Type B pancreatic cell (in vitro differentiated cells): ENCODE data around the gene ZW10. TPM values are rescaled to one million over a fixed set of nuclear protein-coding genes. Genes with fewer than 3 reads are reported as not detected.
"Not testable (repeated sequence)": the region's sequence is repeated elsewhere in the genome, so short reads cannot be mapped to it uniquely, and the experiment has no call there.

Source experiments
- DNase-seq: peaks from one replicate; pipeline ENCODE4 v3.0.0; 2021; ENCODE audit warnings: mixed read lengths; ENCODE audit not compliant: unreplicated experiment; ENCODE audit errors: extremely low spot score
- H3K27ac Mint-ChIP-seq: 2 replicates; pipeline ENCODE4 v1.8.0; 2021; ENCODE audit warnings: mild to moderate bottlenecking, mixed read lengths
- H3K27me3 Mint-ChIP-seq: 2 replicates; pipeline ENCODE4 v1.8.0; 2021; ENCODE audit warnings: mixed read lengths
- H3K36me3 Mint-ChIP-seq: 2 replicates; pipeline ENCODE4 v1.8.0; 2021; ENCODE audit warnings: mixed read lengths
- H3K4me1 Mint-ChIP-seq: one replicate; pipeline ENCODE4 v1.8.0; 2021; ENCODE audit warnings: mixed read lengths; ENCODE audit not compliant: unreplicated experiment
- H3K4me3 Mint-ChIP-seq: 2 replicates; pipeline ENCODE4 v1.8.0; 2021; ENCODE audit warnings: mild to moderate bottlenecking, mixed read lengths
- H3K9me3 Mint-ChIP-seq: 2 replicates; pipeline ENCODE4 v1.8.0; 2021; ENCODE audit warnings: mixed read lengths
- total RNA-seq: library from RNA; stranded (reverse); gene quantifications from 2 replicates; pipeline ENCODE4 v1.2.1, GENCODE V29; 2021; ENCODE audit warnings: low replicate concordance
- TF ChIP-seq, protein P1 (sequence below): fragments of 200-600 bp; sonication (generic); conservative IDR thresholded peaks from 2 replicates; pipeline ENCODE4 v1.5.0; 2021; ENCODE audit warnings: antibody characterized with exemption, mild to moderate bottlenecking

The ZW10 gene
- total RNA-seq, 1 donor from 2014 or later = 21.9 TPM

DNA sequence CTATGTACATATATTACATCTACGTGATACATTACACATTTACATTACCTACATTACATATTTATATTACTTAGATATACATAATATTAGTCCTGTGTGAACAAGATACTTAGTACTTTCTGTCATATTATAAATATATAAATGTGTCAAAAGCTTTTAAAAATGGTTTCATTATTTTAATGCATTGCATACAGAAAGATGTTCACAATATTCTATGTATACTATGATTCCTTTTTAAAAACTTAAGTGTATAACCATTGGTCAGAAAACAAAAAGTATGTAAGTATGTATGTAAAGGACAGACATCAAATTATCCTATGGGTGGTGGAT, 647 bp upstream of the ZW10 start:
- Mint-ChIP-seq H3K9me3 (no peaks in the 10 kb centered on the region), H3K27me3 (peaks cover 34% of the 10 kb centered on the region)

DNA sequence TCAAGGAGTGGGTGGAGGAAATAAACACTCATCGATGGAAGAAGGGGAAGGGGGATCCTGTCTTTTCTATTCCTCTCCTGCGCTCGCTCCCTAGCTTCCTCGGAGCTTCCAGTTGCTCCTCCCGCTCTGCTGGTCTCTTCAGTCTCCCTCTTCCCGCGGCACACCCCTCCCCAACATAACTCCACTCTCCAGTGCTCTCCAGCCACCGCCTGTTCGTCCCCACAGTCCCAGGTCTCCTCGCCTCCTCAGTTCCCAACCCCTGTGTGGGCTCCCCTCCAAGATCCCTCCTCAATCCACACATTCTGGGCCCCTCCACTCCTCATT, 438 bp downstream of the ZW10 start:
- Mint-ChIP-seq H3K27me3 (peaks cover 31% of the 10 kb centered on the region), H3K9me3 (no peaks in the 10 kb centered on the region), H3K4me3 (peak overlapping the region; percentile 100), H3K27ac (peak overlapping the region; percentile 97), H3K4me1 (peaks cover 17% of the 10 kb centered on the region), H3K36me3 (peaks cover 9% of the 10 kb centered on the region)
- TF ChIP-seq, protein P1, sequence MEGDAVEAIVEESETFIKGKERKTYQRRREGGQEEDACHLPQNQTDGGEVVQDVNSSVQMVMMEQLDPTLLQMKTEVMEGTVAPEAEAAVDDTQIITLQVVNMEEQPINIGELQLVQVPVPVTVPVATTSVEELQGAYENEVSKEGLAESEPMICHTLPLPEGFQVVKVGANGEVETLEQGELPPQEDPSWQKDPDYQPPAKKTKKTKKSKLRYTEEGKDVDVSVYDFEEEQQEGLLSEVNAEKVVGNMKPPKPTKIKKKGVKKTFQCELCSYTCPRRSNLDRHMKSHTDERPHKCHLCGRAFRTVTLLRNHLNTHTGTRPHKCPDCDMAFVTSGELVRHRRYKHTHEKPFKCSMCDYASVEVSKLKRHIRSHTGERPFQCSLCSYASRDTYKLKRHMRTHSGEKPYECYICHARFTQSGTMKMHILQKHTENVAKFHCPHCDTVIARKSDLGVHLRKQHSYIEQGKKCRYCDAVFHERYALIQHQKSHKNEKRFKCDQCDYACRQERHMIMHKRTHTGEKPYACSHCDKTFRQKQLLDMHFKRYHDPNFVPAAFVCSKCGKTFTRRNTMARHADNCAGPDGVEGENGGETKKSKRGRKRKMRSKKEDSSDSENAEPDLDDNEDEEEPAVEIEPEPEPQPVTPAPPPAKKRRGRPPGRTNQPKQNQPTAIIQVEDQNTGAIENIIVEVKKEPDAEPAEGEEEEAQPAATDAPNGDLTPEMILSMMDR = no peak
- no peak for DNase-seq

More for the DNA sequence above, 647 bp upstream of the ZW10 start:
- H3K36me3 Mint-ChIP-seq = peaks cover 3% of the 10 kb centered on the region
- TF ChIP-seq, protein P1 = peak; percentile 6
- peaks cover 17% of the 10 kb centered on the region for H3K4me1 Mint-ChIP-seq
- peak overlapping the region; percentile 97 for H3K27ac Mint-ChIP-seq
- peak overlapping the region; percentile 100 for H3K4me3 Mint-ChIP-seq
- DNase-seq = no peak

DNA sequence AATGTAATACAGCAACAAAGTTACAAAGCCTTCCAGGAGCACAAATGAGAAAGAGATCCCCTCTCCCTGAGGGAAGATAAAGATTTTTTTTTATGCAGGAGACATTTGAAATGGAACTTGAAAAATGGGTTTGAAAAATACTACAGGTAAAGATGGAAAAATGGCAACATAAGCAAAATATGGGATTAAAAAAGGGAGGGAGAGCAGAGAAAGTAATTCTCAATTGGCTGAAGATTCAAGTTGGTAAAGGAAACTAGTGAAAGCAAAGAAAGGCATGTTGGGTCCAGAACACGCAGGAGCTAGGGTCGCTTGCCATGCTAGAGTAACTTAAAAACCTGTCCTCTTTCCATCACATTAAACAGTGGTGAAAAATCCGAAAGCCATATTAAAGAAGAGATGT, 1.5 kb downstream of the ZW10 start:
- H3K4me1 Mint-ChIP-seq = peaks cover 17% of the 10 kb centered on the region
- TF ChIP-seq, protein P1 = no peak
- no peak for DNase-seq
- peak overlapping the region; percentile 68 for H3K27ac Mint-ChIP-seq
- H3K4me3 Mint-ChIP-seq = peak overlapping the region; percentile 85
- H3K27me3 Mint-ChIP-seq = peaks cover 20% of the 10 kb centered on the region
- peaks cover 18% of the 10 kb centered on the region for H3K36me3 Mint-ChIP-seq
- H3K9me3 Mint-ChIP-seq = no peaks in the 10 kb centered on the region

DNA sequence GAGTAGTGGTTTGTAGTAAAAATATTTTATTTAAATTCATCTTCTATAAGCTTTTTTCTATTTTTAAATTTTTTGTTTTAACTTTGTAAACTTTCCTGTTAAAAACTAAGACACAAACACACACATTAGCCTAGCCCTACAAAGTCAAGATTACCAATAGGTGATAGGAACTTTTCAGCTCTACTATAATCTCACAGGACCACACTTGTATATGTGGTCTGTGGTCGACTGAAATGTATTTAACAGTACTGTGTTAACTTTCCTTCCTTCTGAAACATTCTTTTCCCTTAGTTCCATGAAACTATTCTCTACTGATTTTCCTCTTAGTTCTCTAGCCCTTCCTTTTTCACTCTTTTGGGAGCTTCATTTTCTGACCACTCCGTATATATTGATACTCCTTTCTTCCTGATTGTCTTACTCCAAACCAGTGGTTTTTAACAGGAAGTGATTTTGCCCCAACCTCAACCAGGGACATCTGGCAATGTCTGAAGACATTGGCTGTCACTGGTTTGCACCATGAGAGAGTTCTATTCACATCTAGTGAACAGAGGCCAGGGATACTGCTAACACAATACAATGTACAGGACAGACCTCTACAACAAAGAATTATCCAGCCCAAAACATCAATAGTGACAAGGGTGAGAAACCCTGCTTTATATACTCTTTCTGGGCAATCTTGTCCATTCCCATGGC, 8.8 kb downstream of the ZW10 start:
- no peak overlapping the region for H3K27ac Mint-ChIP-seq
- DNase-seq = no peak

DNA sequence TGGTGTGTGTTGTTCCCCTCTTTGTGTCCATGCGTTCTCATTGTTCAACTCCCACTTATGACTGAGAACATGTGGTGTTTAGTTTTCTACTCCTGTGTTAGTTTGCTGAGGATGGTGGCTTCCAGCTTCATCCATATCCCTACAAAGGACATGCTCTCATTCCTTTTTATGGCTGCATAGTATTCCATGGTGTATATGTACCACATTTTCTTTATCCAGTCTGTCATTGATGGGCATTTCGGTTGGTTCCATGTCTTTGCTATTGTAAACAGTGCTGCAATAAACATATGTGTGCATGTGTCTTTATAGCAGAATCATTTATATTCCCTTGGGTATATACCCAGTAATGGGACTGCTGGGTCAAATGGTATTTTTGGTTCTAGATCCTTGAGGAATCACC, 10.5 kb downstream of the ZW10 start:
- H3K27ac Mint-ChIP-seq, H3K4me3 Mint-ChIP-seq, H3K9me3 Mint-ChIP-seq, DNase-seq, H3K27me3 Mint-ChIP-seq, H3K4me1 Mint-ChIP-seq: not testable (repeated sequence)
- H3K36me3 Mint-ChIP-seq = peaks cover 39% of the 10 kb centered on the region

More for the DNA sequence above, 8.8 kb downstream of the ZW10 start:
- Mint-ChIP-seq H3K4me1 (no peaks in the 10 kb centered on the region), H3K4me3 (no peak overlapping the region), H3K27me3 (no peaks in the 10 kb centered on the region), H3K36me3 (peaks cover 40% of the 10 kb centered on the region), H3K9me3 (peaks cover 5% of the 10 kb centered on the region)
- TF ChIP-seq, protein P1 = no peak

DNA sequence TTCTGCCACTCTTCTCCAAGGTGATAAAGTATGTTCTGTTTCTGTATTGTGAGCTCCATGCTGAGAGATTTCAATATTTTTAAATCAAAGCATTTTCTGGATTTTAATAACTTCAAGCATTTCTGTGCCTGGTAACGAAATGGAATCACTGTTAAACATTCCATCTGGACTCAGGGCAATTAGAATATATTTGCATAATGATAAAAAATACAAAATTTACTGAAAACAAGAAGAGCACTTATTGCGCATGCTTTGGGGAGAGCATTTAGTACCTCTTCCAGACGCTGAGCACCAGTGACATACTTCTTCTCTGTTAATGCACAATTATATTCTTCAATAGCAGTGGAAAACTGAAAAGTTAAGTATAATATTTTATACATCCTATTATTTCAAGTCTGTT, 13.3 kb downstream of the ZW10 start:
- H3K4me1 Mint-ChIP-seq = no peaks in the 10 kb centered on the region
- peaks cover 40% of the 10 kb centered on the region for H3K36me3 Mint-ChIP-seq
- H3K27ac Mint-ChIP-seq = no peak overlapping the region
- peaks cover 5% of the 10 kb centered on the region for H3K9me3 Mint-ChIP-seq
- no peaks in the 10 kb centered on the region for H3K27me3 Mint-ChIP-seq
- TF ChIP-seq, protein P1 = no peak
- DNase-seq = no peak
- no peak overlapping the region for H3K4me3 Mint-ChIP-seq
